ENCODE measurements around the gene APBB3.
A peak's percentile ranks its signal among the peaks of the same experiment; 100 is the strongest.

APBB3 gene

DNA sequence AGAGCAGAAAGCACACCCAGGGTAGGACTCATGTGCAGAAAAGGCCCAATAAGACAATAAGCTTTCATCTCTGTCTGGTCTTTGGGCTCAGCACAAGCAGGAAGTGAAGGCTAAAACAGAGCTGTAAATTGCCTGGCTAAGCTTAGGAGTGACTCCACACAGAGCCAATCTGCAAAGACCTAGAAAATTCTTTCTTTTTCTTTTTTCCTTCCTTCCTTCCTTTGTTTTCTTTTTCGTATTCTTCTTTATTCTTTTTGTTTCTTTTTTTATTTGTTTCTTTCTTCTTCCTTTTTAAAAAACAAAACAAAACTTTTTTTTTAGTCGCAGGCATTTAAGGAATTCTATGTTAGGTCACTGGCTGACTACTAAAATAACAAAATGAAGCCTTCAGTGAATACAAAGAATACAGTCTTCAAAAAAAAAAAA lies 12.4 kb upstream of the APBB3 start:
- DNase-seq (ENCODE audit: low read depth, low spot score), result no peak

GRCh38 chr5:140575309-140575708 lies 10.9 kb upstream of the APBB3 start:
- DNase-seq (ENCODE audit: low read depth, low spot score), result no peak

DNA sequence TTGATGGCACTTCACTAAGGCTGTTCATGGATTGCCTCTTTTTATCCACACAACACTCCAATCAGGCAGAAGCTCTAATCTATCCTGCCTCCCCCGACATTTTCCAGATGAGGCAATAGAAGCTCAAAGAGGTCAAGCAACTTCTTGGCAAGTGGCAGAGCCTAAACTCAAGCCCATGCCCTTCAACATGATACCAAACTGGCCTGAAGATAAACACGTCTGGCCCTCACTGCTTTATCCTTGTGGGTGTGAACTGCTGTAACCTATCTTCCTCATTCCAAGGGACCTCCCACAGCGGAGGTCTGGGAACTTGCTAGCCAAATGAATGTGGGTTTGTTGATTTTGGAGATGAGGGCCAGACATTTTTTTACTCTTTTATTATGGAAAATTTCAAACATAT lies 9.8 kb upstream of the APBB3 start:
- DNase-seq (ENCODE audit: low read depth, low spot score), result no peak

- no peak for DNase-seq (ENCODE audit: low read depth, low spot score)
These were observed 9.3 kb upstream of the APBB3 start for GRCh38 chr5:140573683-140574082.

DNA sequence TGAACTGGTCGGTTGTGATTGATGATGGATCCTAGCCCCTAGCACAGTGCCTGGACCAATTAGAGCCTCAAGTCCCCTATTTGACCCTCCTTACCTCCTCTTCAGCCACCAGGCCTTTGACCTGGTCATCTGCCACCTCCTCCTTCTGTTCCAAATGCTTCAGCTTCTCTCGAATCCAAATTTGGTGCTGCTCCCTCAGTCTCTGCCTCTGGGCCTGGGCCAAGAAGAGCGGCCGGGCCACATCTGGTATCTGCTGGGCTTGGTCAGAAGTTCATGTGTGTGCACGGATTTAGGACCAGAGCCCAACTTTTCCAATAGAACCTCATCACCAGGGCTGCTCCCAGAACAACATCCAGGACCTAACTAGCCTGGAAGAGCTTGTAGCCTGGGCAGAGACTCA lies 6.7 kb upstream of the APBB3 start:
- no peak for DNase-seq (ENCODE audit: low read depth, low spot score)

DNA sequence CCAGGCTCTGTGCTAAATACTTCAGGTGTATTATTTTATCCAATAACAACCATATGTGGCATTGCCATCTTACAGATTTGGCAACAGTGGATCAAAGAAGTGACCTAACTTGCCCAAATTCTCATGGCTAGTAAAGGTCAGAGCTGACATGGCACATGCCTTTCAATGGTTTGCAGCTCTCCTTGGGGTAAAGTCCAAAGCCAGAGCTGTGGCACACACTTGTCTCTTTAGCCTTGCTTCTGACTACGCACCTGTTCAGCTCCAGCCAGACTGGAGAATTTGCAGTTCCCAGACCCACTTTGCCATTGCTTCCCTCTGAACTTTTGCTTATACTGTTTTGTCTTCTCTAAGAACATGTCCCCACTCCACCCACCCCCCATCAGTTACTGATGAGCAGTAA lies 6.1 kb upstream of the APBB3 start:
- no peak for DNase-seq (ENCODE audit: low read depth, low spot score)

GRCh38 chr5:140570058-140570457 lies 5.7 kb upstream of the APBB3 start:
- DNase-seq (ENCODE audit: low read depth, low spot score), result no peak

GRCh38 chr5:140569197-140569596 lies 4.8 kb upstream of the APBB3 start:
- DNase-seq (ENCODE audit: low read depth, low spot score), result no peak

DNA sequence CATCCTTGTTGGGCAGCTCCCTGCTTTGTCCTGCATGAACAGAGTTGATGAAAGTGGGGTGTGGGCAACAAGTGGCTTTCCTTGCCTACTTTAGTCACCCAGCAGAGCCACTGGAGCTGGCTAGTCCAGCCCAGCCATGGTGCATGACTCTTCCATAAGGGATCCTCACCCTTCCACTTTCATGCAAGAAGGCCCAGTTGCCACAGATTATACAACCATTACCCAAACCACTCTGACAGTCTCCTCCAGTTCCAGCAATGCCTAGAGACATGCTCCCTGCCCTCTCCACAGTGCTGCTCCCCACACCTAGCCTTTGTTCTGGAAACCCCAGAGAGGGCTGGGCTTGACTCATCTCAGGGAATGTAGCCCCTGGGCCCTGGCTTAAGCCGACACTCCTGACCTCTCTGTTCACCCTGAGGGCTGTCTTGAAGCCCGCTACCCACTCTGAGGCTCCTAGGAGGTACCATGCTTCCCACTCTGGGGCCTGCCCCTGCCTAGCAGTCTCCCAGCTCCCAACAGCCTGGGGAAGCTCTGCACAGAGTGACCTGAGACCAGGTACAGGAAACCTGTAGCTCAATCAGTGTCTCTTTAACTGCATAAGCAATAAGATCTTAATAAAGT lies 4.2 kb upstream of the APBB3 start:
- no peak for DNase-seq (ENCODE audit: low read depth, low spot score)

- DNase-seq (ENCODE audit: low read depth, low spot score), result no peak
These were observed 3.5 kb upstream of the APBB3 start for GRCh38 chr5:140567871-140568270.

DNA sequence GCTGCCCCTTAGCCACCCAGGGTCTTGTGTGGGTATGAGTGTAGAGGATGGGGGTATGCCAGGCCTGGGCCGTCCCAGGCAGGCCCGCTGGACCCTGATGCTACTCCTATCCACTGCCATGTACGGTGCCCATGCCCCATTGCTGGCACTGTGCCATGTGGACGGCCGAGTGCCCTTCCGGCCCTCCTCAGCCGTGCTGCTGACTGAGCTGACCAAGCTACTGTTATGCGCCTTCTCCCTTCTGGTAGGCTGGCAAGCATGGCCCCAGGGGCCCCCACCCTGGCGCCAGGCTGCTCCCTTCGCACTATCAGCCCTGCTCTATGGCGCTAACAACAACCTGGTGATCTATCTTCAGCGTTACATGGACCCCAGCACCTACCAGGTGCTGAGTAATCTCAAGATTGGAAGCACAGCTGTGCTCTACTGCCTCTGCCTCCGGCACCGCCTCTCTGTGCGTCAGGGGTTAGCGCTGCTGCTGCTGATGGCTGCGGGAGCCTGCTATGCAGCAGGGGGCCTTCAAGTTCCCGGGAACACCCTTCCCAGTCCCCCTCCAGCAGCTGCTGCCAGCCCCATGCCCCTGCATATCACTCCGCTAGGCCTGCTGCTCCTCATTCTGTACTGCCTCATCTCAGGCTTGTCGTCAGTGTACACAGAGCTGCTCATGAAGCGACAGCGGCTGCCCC lies 2.9 kb upstream of the APBB3 start:
- DNase-seq (ENCODE audit: low read depth, low spot score), result no peak

DNA sequence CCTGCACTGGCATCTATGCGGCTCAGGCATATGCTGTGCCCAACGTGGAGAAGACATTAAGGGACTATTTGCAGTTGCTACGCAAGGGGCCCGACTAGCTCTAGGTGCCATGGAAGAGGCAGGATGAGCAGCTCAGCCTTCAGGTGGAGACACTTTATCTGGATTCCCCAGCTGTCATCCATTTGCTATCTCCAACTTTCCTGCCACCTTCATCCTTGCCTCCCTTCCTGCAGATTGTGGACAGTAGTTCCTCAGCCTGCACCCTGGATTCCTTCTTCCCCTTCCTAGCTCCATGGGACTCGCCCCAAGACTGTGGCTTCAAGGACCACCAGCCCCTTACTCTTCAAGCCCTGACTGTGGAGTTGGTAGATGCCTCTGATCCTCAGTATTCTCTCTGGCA lies 2.3 kb upstream of the APBB3 start:
- no peak for DNase-seq (ENCODE audit: low read depth, low spot score)

- DNase-seq (ENCODE audit: low read depth, low spot score), result no peak
These were observed 1.3 kb upstream of the APBB3 start for GRCh38 chr5:140565780-140566095.

DNA sequence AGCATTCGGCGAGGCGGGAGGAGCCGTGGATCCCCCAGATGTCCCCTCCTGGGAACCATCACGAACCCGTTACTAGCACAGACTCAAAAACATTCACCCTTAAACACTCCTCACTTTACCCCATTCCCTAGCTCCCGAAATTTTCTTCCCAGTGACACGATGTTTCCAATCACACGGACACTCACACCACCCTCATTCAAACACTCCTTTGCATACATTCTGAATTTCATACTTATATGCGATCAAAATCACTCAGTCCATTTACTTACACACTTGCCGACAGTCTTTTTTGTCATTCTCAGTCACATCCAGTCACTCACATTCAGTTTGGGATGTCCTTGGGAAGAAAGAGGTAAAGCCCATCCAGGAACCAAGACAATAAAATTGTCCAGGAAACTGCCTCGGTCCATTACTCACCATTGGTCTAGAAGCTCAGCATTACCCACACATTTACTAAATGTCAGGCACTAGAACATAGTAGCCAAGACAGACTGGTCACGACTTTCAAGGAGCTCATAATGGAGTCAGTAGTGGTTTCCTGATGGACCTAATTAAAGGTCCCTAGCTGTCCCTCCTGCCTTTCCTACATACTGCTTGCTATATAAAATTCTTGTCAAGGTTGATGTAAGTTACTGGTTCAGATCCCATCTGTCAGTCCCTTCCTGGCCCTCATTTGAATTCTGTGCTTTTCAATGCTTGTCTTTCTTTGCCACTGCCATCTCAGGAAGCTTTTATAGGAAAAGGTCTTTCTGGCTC lies 804 bp upstream of the APBB3 start:
- no peak for DNase-seq (ENCODE audit: low read depth, low spot score)

GRCh38 chr5:140563596-140563995 lies 802 bp downstream of the APBB3 start:
- DNase-seq (ENCODE audit: low read depth, low spot score), result no peak

DNA sequence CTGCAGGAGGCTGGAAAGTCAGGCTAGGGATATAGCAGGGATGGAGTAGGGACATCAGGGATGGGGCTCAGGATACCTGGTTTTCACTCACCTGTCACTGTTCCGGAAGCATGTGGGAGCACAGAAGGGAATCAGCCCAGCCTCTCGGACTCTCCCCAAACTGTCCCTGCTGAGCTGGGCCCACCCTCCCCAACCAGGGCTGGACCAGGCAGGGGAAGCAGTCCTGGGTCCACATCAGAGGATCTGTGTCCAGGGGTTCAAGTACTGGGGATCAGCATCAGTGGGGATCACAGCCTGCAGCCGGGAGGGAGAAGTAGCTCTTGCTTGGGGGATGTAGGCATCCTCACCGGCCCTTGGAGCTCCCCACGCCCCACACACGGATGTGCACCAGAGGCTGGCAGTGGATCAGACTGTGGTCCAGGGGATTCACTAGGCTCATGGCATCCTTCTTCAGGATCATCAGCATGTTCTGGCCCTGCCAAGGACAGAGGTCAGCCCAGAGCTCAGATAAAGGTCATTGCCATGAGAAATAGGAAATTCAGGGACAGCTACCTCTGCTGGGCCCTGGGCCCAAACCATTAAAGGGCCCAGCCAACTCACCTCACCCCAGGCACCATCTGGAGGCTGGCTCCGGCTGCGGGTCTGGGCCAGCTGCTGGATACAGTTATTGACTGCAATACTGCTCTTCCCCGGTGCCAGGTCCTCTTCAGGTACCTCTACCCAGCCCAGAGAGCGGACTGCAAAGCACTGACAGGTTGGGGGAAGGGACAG lies 2.5 kb downstream of the APBB3 start:
- no peak for DNase-seq (ENCODE audit: low read depth, low spot score)

- no peak for DNase-seq (ENCODE audit: low read depth, low spot score)
These were observed 4.2 kb downstream of the APBB3 start for GRCh38 chr5:140560227-140560626.

GRCh38 chr5:140558542-140558941 lies 5.9 kb downstream of the APBB3 start:
- DNase-seq (ENCODE audit: low read depth, low spot score), result no peak

DNA sequence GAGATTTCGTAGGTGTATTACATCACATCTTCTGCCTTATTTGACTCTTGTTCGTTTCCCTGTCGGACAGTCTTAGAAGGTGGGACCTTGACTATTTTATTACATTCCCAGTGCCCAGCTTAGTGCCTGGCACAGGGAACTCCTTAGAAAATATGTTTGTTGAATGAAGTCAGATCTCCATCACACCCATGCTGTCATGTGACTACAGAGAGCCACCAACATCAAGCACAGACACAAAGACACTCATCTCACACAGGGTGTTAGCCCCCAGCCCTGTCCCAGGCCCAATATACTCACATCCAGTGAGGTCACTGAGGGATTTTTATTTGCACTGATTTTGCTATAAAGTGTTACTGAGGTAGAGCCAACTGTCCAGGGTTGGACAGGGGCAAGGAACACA lies 6.4 kb downstream of the APBB3 start:
- no peak for DNase-seq (ENCODE audit: low read depth, low spot score)

DNA sequence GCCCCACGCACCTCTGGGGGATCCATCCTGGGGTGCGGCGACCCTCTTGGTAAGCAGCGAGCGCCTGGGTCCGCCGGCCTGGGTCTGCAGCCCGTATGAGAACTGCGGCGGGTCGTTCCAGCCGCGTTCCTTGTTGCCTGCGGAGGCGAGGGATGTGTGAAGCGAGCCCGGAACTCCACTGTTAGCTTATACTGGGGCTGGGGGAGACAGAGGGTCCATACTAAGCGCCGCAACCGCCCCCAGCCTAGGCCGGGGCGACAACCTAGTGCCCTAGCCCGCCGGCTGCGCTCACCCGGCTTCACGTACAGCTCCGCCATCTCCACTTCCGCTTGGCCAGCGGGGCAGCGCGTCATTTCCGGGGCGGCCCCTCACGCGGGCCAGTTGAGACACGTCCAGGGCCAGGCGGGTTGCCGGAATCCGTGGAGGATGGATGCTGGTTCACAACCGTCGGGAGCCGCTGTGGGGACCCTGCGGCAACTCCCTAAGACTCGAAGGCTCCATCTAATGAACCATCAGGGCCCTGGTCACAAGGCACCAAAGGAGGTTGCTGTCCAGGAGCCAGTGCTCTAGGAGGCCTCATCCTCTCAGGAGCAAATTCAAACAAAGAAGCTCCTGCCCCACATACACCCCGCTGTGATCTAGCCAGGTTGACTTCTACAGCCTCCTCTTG lies 7.1 kb downstream of the APBB3 start, which contains the start of gene SRA1:
Gene SRA1, minus strand, starts transcription at position 338 of the 670 bp plus-strand sequence. Its CDS starts 21 bp downstream, at position 317.
- peak; percentile 66 for DNase-seq (ENCODE audit: low read depth, low spot score)

DNA sequence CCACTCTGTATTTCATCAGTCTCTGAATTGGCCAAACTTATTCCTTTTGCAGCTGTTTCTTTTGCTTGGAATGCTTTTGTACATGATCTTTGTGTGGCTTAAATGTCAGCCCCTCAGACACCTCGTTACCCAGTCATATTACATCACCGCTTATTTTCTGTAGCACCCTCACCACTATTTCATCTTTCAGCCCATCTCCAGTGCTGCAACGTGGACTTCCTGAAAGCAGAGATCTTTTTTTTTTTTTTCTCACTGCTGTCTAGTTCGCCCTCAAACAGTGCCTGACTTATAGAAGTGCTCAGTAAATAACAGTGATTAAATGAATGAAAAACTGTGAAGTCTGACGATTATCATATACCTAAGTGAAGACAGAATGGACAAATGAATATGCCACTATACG lies 8.0 kb downstream of the APBB3 start:
- no peak for DNase-seq (ENCODE audit: low read depth, low spot score)
